ENCODE measurements around the gene ALG6. TPM values are rescaled to one million over a fixed set of nuclear protein-coding genes. Genes with fewer than 3 reads are reported as not detected.
"Not testable (repeated sequence)": the region's sequence is repeated elsewhere in the genome, so short reads cannot be mapped to it uniquely, and the experiment has no call there.

The ALG6 gene
- total RNA-seq, 1 donor from 2014 or later, result 3.4 TPM

GRCh38 chr1:63461661-63462230 lies 94.3 kb downstream of the ALG6 start:
- DNase-seq (ENCODE audit: low spot score), result no peak
- intact Hi-C loops (cut with DNase I), result no loop called here

- intact Hi-C loops (cut with DNase I), result no loop called here
- DNase-seq (ENCODE audit: low spot score), result no peak
Observed at GRCh38 chr1:63463248-63463647, 95.8 kb downstream of the ALG6 start.

- DNase-seq (ENCODE audit: low spot score), result no peak
- intact Hi-C loops (cut with DNase I), result no loop called here
Observed at GRCh38 chr1:63466181-63466580, 98.8 kb downstream of the ALG6 start.

GRCh38 chr1:63466759-63467158 lies 99.3 kb downstream of the ALG6 start:
- no peak for DNase-seq (ENCODE audit: low spot score)
- intact Hi-C loops (cut with DNase I), result no loop called here

GRCh38 chr1:63468683-63469082 lies 101.3 kb downstream of the ALG6 start:
- intact Hi-C loops (cut with DNase I), result not testable (repeated sequence)

GRCh38 chr1:63475761-63476160 lies 108.3 kb downstream of the ALG6 start:
- no peak for DNase-seq (ENCODE audit: low spot score)
- intact Hi-C loops (cut with DNase I), result no loop called here

More at GRCh38 chr1:63468683-63469082, 101.3 kb downstream of the ALG6 start:
- not testable (repeated sequence) for DNase-seq (ENCODE audit: low spot score)

- DNase-seq (ENCODE audit: low spot score), result no peak
- intact Hi-C loops (cut with DNase I), result no loop called here
Observed at GRCh38 chr1:63480057-63480456, 112.6 kb downstream of the ALG6 start.

- intact Hi-C loops (cut with DNase I), result no loop called here
- DNase-seq (ENCODE audit: low spot score), result no peak
Observed at GRCh38 chr1:63486629-63487028, 119.2 kb downstream of the ALG6 start.

GRCh38 chr1:63487336-63488065 lies 120.1 kb downstream of the ALG6 start:
- no peak for DNase-seq (ENCODE audit: low spot score)
- intact Hi-C loops (cut with DNase I), result no loop called here

Small RNA genes lying within 50 kb of the gene (microRNA-seq; reads per million reads assigned to microRNA genes)
- gene MIR6068, result not detected

Other genes with a start within 250 kb of the ALG6 start
- 0.30 TPM for gene FOXD3, start 45.1 kb upstream of the ALG6 start, total RNA-seq
- gene ITGB3BP, start 155.6 kb downstream of the ALG6 start, total RNA-seq, result 11.1 TPM
- gene EFCAB7, start 155.9 kb downstream of the ALG6 start, total RNA-seq, result 4.5 TPM
- gene PGM1, start 225.8 kb downstream of the ALG6 start, total RNA-seq, result 199 TPM